Keratinocyte (primary cell): Measurements from ENCODE around the gene GPS1. TPM values are rescaled to one million over a fixed set of nuclear protein-coding genes. Genes with fewer than 3 reads are reported as not detected.

Source experiments
- DNase-seq: peaks from one replicate; pipeline ENCODE4 v3.0.0-alpha.2; 2011; ENCODE audit warnings: low read depth, missing footprints, low spot score
- FAIRE-seq: peaks from 2 replicates; lab custom pipeline; 2011; peaks lifted over from hg19 to GRCh38; lab: Jason Lieb, UNC
- H2AFZ ChIP-seq: 2 replicates; pipeline ENCODE4 v1.6.0; 2012; ENCODE audit warnings: low read length, control low read depth, inconsistent platforms; ENCODE audit not compliant: control insufficient read depth
- H3K27ac ChIP-seq: 2 replicates; pipeline ENCODE4 v1.5.1; 2011; ENCODE audit warnings: low read length; ENCODE audit not compliant: control insufficient read depth, insufficient read depth
- H3K27me3 ChIP-seq: 3 replicates; pipeline ENCODE4 v1.6.0; 2011; ENCODE audit warnings: low read length; ENCODE audit not compliant: control insufficient read depth, insufficient read depth; ENCODE audit errors: extremely low read depth
- H3K36me3 ChIP-seq, 2 experiments: 2 replicates in 1 of 2; 3 replicates in 1 of 2; pipeline ENCODE4 v1.5.1; 2011; ENCODE audit warnings: low read length in 2 of 2, mild to moderate bottlenecking in 1 of 2; ENCODE audit not compliant: control insufficient read depth in 2 of 2, insufficient read depth in 2 of 2; ENCODE audit errors: extremely low read depth in 1 of 2
- H3K4me1 ChIP-seq: 3 replicates; pipeline ENCODE4 v1.5.1; 2011; ENCODE audit warnings: low read length; ENCODE audit not compliant: control insufficient read depth, insufficient read depth; ENCODE audit errors: extremely low read depth
- H3K4me2 ChIP-seq: 3 replicates; pipeline ENCODE4 v1.6.0; 2011; ENCODE audit warnings: low read depth, low read length; ENCODE audit not compliant: control insufficient read depth, insufficient read depth; ENCODE audit errors: extremely low read depth
- H3K4me3 ChIP-seq, 3 experiments: fragments of 200-600 bp in 1 of 3; sonication (generic) in 1 of 3; 2 replicates in 2 of 3; 3 replicates in 1 of 3; pipeline ENCODE4 v1.5.1; 2011 to 2016; ENCODE audit warnings: low read length in 3 of 3, mild to moderate bottlenecking in 3 of 3, control low read depth in 2 of 3, inconsistent platforms in 1 of 3, low read depth in 1 of 3, mixed read lengths in 1 of 3, mixed run types in 1 of 3, moderate library complexity in 1 of 3; ENCODE audit not compliant: control insufficient read depth in 2 of 3, insufficient read depth in 2 of 3; ENCODE audit errors: extremely low read depth in 1 of 3
- H3K79me2 ChIP-seq: 2 replicates; pipeline ENCODE4 v1.6.0; 2012; ENCODE audit warnings: low read length; ENCODE audit not compliant: control insufficient read depth, insufficient read depth
- H3K9ac ChIP-seq: 3 replicates; pipeline ENCODE4 v1.6.0; 2011; ENCODE audit warnings: low read length; ENCODE audit not compliant: control insufficient read depth, insufficient read depth; ENCODE audit errors: extremely low read depth
- H3K9me1 ChIP-seq: 3 replicates; pipeline ENCODE4 v1.6.0; 2011; ENCODE audit warnings: low read length; ENCODE audit not compliant: control insufficient read depth, insufficient read depth; ENCODE audit errors: extremely low read depth
- H3K9me3 ChIP-seq: 2 replicates; pipeline ENCODE4 v1.5.1; 2012; ENCODE audit warnings: low read depth, low read length; ENCODE audit not compliant: control insufficient read depth
- H4K20me1 ChIP-seq: 3 replicates; pipeline ENCODE4 v1.6.0; 2011; ENCODE audit warnings: low read length; ENCODE audit not compliant: control insufficient read depth, insufficient read depth; ENCODE audit errors: extremely low read depth
- CTCF ChIP-seq, 3 experiments: IDR thresholded peaks in 1 of 3; conservative IDR thresholded peaks in 1 of 3; optimal IDR thresholded peaks in 1 of 3; 2 replicates in 2 of 3; 3 replicates in 1 of 3; pipeline versions ENCODE3 to v1.5.1; 2011; ENCODE audit warnings: low read length in 3 of 3, mild to moderate bottlenecking in 3 of 3, moderate library complexity in 2 of 3, control low read depth in 1 of 3, inconsistent platforms in 1 of 3; ENCODE audit not compliant: insufficient read depth in 2 of 3; ENCODE audit errors: extremely low read depth in 1 of 3
- EZH2 ChIP-seq: IDR thresholded peaks from one replicate; pipeline ENCODE4 v1.6.1; 2012; ENCODE audit warnings: inconsistent platforms, mild to moderate bottlenecking, low read length, moderate library complexity
- dilution Hi-C: fragments of 300-500 bp; cut with MboI; formaldehyde crosslinking; loops from one replicate; pipeline ENCODE4 v1.7.0; 2020; ENCODE audit warnings: low sequenced_read_pairs; ENCODE audit not compliant: extremely low pct_ligation_motif_present
- polyA plus RNA-seq, 5 experiments: library from polyadenylated mRNA; depleted of rRNA in 3 of 5; stranded (reverse) in 3 of 5; stranded (forward) in 1 of 5; unstranded in 1 of 5; fragments of >200 nt; gene quantifications; 1 replicate in 1 of 5; 2 replicates in 3 of 5; 3 replicates in 1 of 5; pipeline versions ENCODE4 v1.2.1 to v1.2.3, GENCODE V29; 2011 to 2012; ENCODE audit warnings: missing spikeins in 2 of 5, low read depth in 1 of 5, low replicate concordance in 1 of 5

The GPS1 gene
- polyA plus RNA-seq, 1 donor (not counting 4 experiments of a cell fraction or from before 2014, with no cell fraction given) = 60.4 TPM

GRCh38 chr17:82079001-82079677, 27.4 kb downstream of the GPS1 start:
- H2AFZ ChIP-seq = no peak overlapping the region
- no peak overlapping the region for H3K4me2 ChIP-seq
- dilution Hi-C loops = no loop called here
- H3K27ac ChIP-seq = no peak overlapping the region
- TF ChIP-seq CTCF (optimal IDR thresholded peaks at IDR 0.05 in 1 of 3, IDR thresholded peaks at IDR 0.05 in 1 of 3, conservative IDR thresholded peaks at IDR 0.05 in 1 of 3; ENCODE audit: extremely low read depth in 1 of 3, insufficient read depth in 2 of 3, low read length in 3 of 3) = no peak
- TF ChIP-seq EZH2 = no peak
- DNase-seq (no peak), FAIRE-seq (no peak)
- no peaks in the 10 kb centered on the region for H3K27me3 ChIP-seq
- H3K9ac ChIP-seq = no peak overlapping the region
- H3K9me1 ChIP-seq = no peaks in the 10 kb centered on the region
- H3K9me3 ChIP-seq = no peaks in the 10 kb centered on the region
- no peaks in the 10 kb centered on the region for H3K4me1 ChIP-seq
- no peak overlapping the region for H3K4me3 ChIP-seq
- peaks cover 22% of the 10 kb centered on the region for H4K20me1 ChIP-seq
- peaks cover 3% of the 10 kb centered on the region for H3K79me2 ChIP-seq
- peaks cover 44% of the 10 kb centered on the region in 2 experiments for H3K36me3 ChIP-seq

- Histone ChIP-seq H3K27me3 (no peaks in the 10 kb centered on the region), H2AFZ (no peak overlapping the region), H3K4me1 (no peaks in the 10 kb centered on the region), H3K9me1 (no peaks in the 10 kb centered on the region), H3K4me3 (no peak overlapping the region), H3K4me2 (no peak overlapping the region), H3K9ac (no peak overlapping the region), H3K9me3 (no peaks in the 10 kb centered on the region), H3K27ac (no peak overlapping the region), H3K79me2 (peaks cover 3% of the 10 kb centered on the region), H4K20me1 (peaks cover 24% of the 10 kb centered on the region), H3K36me3 (peaks cover 49 to 52% of the 10 kb centered on the region in 2 experiments)
- FAIRE-seq = no peak
- dilution Hi-C loops = no loop called here
- TF ChIP-seq EZH2 = no peak
- no peak for TF ChIP-seq CTCF (optimal IDR thresholded peaks at IDR 0.05 in 1 of 3, IDR thresholded peaks at IDR 0.05 in 1 of 3, conservative IDR thresholded peaks at IDR 0.05 in 1 of 3; ENCODE audit: extremely low read depth in 1 of 3, insufficient read depth in 2 of 3, low read length in 3 of 3)
- no peak for DNase-seq
Measured at GRCh38 chr17:82080048-82080788, 28.5 kb downstream of the GPS1 start.
